HL-60/S4 treated with retinoic acid at 250 ng/mL for 4 days and 3 days (cell line): ENCODE measurements around the gene SEPTIN12.

Source experiments
- in situ Hi-C: fragments of 300-500 bp; cut with MboI; formaldehyde crosslinking; loops from 2 replicates; pipeline ENCODE4 v1.7.0; 2022; ENCODE audit warnings: low sequenced_read_pairs

SEPTIN12 gene

GRCh38 chr16:4803401-4803844 is 15.3 kb upstream of the SEPTIN12 start:
- in situ Hi-C loops = no loop called here

GRCh38 chr16:4802659-4803287 is 14.6 kb upstream of the SEPTIN12 start:
- in situ Hi-C loops = no loop called here

GRCh38 chr16:4801962-4802658 is 14.0 kb upstream of the SEPTIN12 start, which contains the start of gene ROGDI:
Gene ROGDI (minus strand): TSS chr16:4802633. CDS start chr16:4802571, 62 bp downstream.
- in situ Hi-C loops = no loop called here

GRCh38 chr16:4801051-4801961 is 13.2 kb upstream of the SEPTIN12 start:
- in situ Hi-C loops = no loop called here

- in situ Hi-C loops = no loop called here
These were observed 12.3 kb upstream of the SEPTIN12 start for GRCh38 chr16:4800290-4801041.

- in situ Hi-C loops = no loop called here
These were observed 11.2 kb upstream of the SEPTIN12 start for GRCh38 chr16:4799171-4799855.

GRCh38 chr16:4798456-4798855 is 10.3 kb upstream of the SEPTIN12 start:
- in situ Hi-C loops = no loop called here

- in situ Hi-C loops = no loop called here
These were observed 9.7 kb upstream of the SEPTIN12 start for GRCh38 chr16:4797805-4798252.

GRCh38 chr16:4796982-4797804 is 9.0 kb upstream of the SEPTIN12 start:
- in situ Hi-C loops = no loop called here

- in situ Hi-C loops = no loop called here
These were observed 7.9 kb upstream of the SEPTIN12 start for GRCh38 chr16:4795828-4796572.

GRCh38 chr16:4795181-4795827 is 7.2 kb upstream of the SEPTIN12 start, which contains the start of gene SMIM22:
Gene SMIM22 (plus strand): TSS chr16:4795369. CDS start chr16:4795735, 366 bp downstream.
- in situ Hi-C loops = no loop called here

- in situ Hi-C loops = no loop called here
These were observed 4.9 kb upstream of the SEPTIN12 start for GRCh38 chr16:4792951-4793513.

- in situ Hi-C loops = no loop called here
These were observed 2.7 kb upstream of the SEPTIN12 start for GRCh38 chr16:4790871-4791270.

- in situ Hi-C loops = no loop called here
These were observed 2.1 kb upstream of the SEPTIN12 start for GRCh38 chr16:4790261-4790660.

GRCh38 chr16:4788910-4789309 is 765 bp upstream of the SEPTIN12 start:
- in situ Hi-C loops = no loop called here

GRCh38 chr16:4788489-4788889 is 344 bp upstream of the SEPTIN12 start:
- in situ Hi-C loops = no loop called here

GRCh38 chr16:4787068-4787467 is 1.1 kb downstream of the SEPTIN12 start:
- in situ Hi-C loops = no loop called here
